Endothelial cell of umbilical vein (primary cell): ENCODE measurements around the gene TCERG1L. TPM values are rescaled to one million over a fixed set of nuclear protein-coding genes. Genes with fewer than 3 reads are reported as not detected.

ENCODE experiments used
- BruUV-seq: library from RNA; stranded (reverse); fragments of 400-500 nt; replicated peaks from 2 replicates; lab custom pipeline; 2021; lab: Mats Ljungman, UMichigan
- CTCF ChIA-PET: fragments of 300-600, 350-600 bp; sonication (Branson Sonifier 250); formaldehyde crosslinking; loops from one replicate; lab custom pipeline; 2021; ENCODE audit warnings: antibody characterized with exemption, inconsistent platforms; lab: Charles Lee
- POLR2A ChIA-PET: fragments of 300-600, 350-600 bp; sonication (Branson Sonifier 250); formaldehyde crosslinking; loops from one replicate; lab custom pipeline; 2021; ENCODE audit warnings: antibody characterized with exemption, inconsistent platforms; lab: Charles Lee
- DNase-seq: peaks from one replicate; pipeline ENCODE4 v3.0.0-alpha.2; 2011; ENCODE audit warnings: low read depth, low spot score
- FAIRE-seq: peaks from 2 replicates; lab custom pipeline; 2011; peaks lifted over from hg19 to GRCh38; lab: Jason Lieb, UNC
- H2AFZ ChIP-seq: 2 replicates; pipeline ENCODE4 v1.6.0; 2012; ENCODE audit warnings: low read depth, low read length, control low read depth, inconsistent platforms
- H3K27ac ChIP-seq: 2 replicates; pipeline ENCODE4 v1.5.1; 2011; ENCODE audit warnings: low read depth, mild to moderate bottlenecking, control low read depth, low read length, moderate library complexity; ENCODE audit not compliant: insufficient read depth
- H3K27me3 ChIP-seq, 2 experiments: 2 replicates each; pipeline versions ENCODE4 v1.6.0 to v1.6.1; 2011; ENCODE audit warnings: low read length in 2 of 2, mixed read lengths in 1 of 2; ENCODE audit not compliant: control insufficient read depth in 2 of 2, insufficient read depth in 2 of 2
- H3K36me3 ChIP-seq, 2 experiments: 2 replicates in 1 of 2; 3 replicates in 1 of 2; pipeline ENCODE4 v1.5.1; 2011; ENCODE audit warnings: low read length in 2 of 2, mild to moderate bottlenecking in 1 of 2, moderate library complexity in 1 of 2; ENCODE audit not compliant: control insufficient read depth in 2 of 2, insufficient read depth in 2 of 2; ENCODE audit errors: extremely low read depth in 1 of 2
- H3K4me1 ChIP-seq: 3 replicates; pipeline ENCODE4 v1.5.1; 2011; ENCODE audit warnings: mild to moderate bottlenecking, low read length; ENCODE audit not compliant: control insufficient read depth, insufficient read depth; ENCODE audit errors: extremely low read depth
- H3K4me2 ChIP-seq: 2 replicates; pipeline ENCODE4 v1.6.1; 2011; ENCODE audit warnings: low read length, control low read depth, mixed read lengths; ENCODE audit not compliant: insufficient read depth
- H3K4me3 ChIP-seq, 3 experiments: fragments of 200-600 bp in 1 of 3; sonication (generic), shearing (Covaris generic) in 1 of 3; replicated peaks in 1 of 3; 2 replicates each; pipeline ENCODE4 v1.5.1; 2011 to 2016; ENCODE audit warnings: control low read depth in 3 of 3, low read length in 3 of 3, mild to moderate bottlenecking in 2 of 3, inconsistent platforms in 1 of 3, low read depth in 1 of 3, moderate library complexity in 1 of 3; ENCODE audit not compliant: insufficient read depth in 1 of 3
- H3K79me2 ChIP-seq: 2 replicates; pipeline ENCODE4 v1.6.0; 2012; ENCODE audit warnings: low read length, inconsistent platforms; ENCODE audit not compliant: control insufficient read depth, insufficient read depth
- H3K9ac ChIP-seq: replicated peaks from 2 replicates; pipeline ENCODE3; 2011; ENCODE audit warnings: low read length, control low read depth; ENCODE audit not compliant: insufficient read depth; ENCODE audit errors: extremely low read depth
- H3K9me1 ChIP-seq: replicated peaks from 3 replicates; pipeline ENCODE4 v1.6.0; 2011; ENCODE audit warnings: mild to moderate bottlenecking, low read length; ENCODE audit not compliant: control insufficient read depth, insufficient read depth; ENCODE audit errors: extremely low read depth
- H3K9me3 ChIP-seq: replicated peaks from 2 replicates; pipeline ENCODE4 v1.5.1; 2012; ENCODE audit warnings: low read length, inconsistent platforms; ENCODE audit not compliant: control insufficient read depth, insufficient read depth
- H4K20me1 ChIP-seq: replicated peaks from 2 replicates; pipeline ENCODE3; 2011; ENCODE audit warnings: mild to moderate bottlenecking, low read length; ENCODE audit not compliant: control insufficient read depth, insufficient read depth; ENCODE audit errors: extremely low read depth
- EZH2 ChIP-seq: IDR thresholded peaks from 2 replicates; pipeline ENCODE4 v1.6.1; 2012; ENCODE audit warnings: borderline replicate concordance, low read depth, mild to moderate bottlenecking, moderate library complexity, low read length, inconsistent platforms; ENCODE audit not compliant: severe bottlenecking
- FOS ChIP-seq: IDR thresholded peaks from 2 replicates; pipeline ENCODE4 v1.6.1; 2011; ENCODE audit warnings: mild to moderate bottlenecking, low read length, moderate library complexity, borderline replicate concordance; ENCODE audit not compliant: insufficient read depth
- GATA2 ChIP-seq: IDR thresholded peaks from 2 replicates; pipeline ENCODE4 v1.7.0; 2011; ENCODE audit warnings: low read depth, mild to moderate bottlenecking, moderate library complexity, mixed read lengths, low read length; ENCODE audit not compliant: insufficient read length, insufficient read depth
- JUN ChIP-seq: IDR thresholded peaks from 2 replicates; pipeline ENCODE4 v1.6.1; 2011; ENCODE audit warnings: borderline replicate concordance, low read depth; ENCODE audit not compliant: insufficient read length, insufficient read depth
- MYC ChIP-seq: IDR thresholded peaks from one replicate; pipeline ENCODE4 v1.6.1; 2011; ENCODE audit warnings: mild to moderate bottlenecking, low read depth, low read length
- POLR2A ChIP-seq: IDR thresholded peaks from 2 replicates; pipeline ENCODE4 v1.6.1; 2012; ENCODE audit warnings: low read depth, mild to moderate bottlenecking, control low read depth, low read length
- POLR2AphosphoS5 ChIP-seq: IDR thresholded peaks from 2 replicates; pipeline ENCODE4 v1.6.1; 2012; ENCODE audit warnings: low read depth, mild to moderate bottlenecking, control low read depth, low read length, moderate library complexity; ENCODE audit not compliant: insufficient read depth
- dilution Hi-C: fragments of 300-500 bp; cut with MboI; formaldehyde crosslinking; loops from one replicate; pipeline ENCODE4 v1.15.0; 2019; ENCODE audit warnings: low sequenced_read_pairs; ENCODE audit not compliant: extremely low pct_ligation_motif_present
- intact Hi-C: fragments of 100-400 bp; cut with micrococcal nuclease; formaldehyde crosslinking; loops from one replicate; pipeline ENCODE4 v1.10.0; 2022
- polyA plus RNA-seq, 4 experiments: library from polyadenylated mRNA; depleted of rRNA in 3 of 4; stranded (reverse) in 3 of 4; unstranded in 1 of 4; fragments of >200 nt; gene quantifications; 2 replicates each; pipeline versions ENCODE4 v1.2.1 to v1.2.3, GENCODE V29; 2011 to 2012; ENCODE audit warnings: missing spikeins in 1 of 4
- total RNA-seq: library from RNA; stranded (reverse); gene quantifications from 2 replicates; pipeline ENCODE4 v1.2.3, GENCODE V29; 2021
- TF ChIP-seq, protein P1 (sequence below), 2 donors: IDR thresholded peaks; 1 replicate in 1 of 2; 2 replicates in 1 of 2; pipeline ENCODE4 v1.5.1; 2011; ENCODE audit warnings: low read length in 2 of 2, mild to moderate bottlenecking in 2 of 2, moderate library complexity in 2 of 2, control low read depth in 1 of 2, inconsistent platforms in 1 of 2, low read depth in 1 of 2; ENCODE audit not compliant: insufficient read depth in 1 of 2; ENCODE audit errors: extremely low read depth in 1 of 2
- TF ChIP-seq, protein P2 (sequence below): IDR thresholded peaks from 2 replicates; pipeline ENCODE4 v1.6.1; 2011; ENCODE audit not compliant: insufficient read depth, insufficient read length

Gene TCERG1L
- total and polyA plus RNA-seq, 2 donors (not counting 3 experiments of a cell fraction or from before 2014, with no cell fraction given), result not detected

DNA sequence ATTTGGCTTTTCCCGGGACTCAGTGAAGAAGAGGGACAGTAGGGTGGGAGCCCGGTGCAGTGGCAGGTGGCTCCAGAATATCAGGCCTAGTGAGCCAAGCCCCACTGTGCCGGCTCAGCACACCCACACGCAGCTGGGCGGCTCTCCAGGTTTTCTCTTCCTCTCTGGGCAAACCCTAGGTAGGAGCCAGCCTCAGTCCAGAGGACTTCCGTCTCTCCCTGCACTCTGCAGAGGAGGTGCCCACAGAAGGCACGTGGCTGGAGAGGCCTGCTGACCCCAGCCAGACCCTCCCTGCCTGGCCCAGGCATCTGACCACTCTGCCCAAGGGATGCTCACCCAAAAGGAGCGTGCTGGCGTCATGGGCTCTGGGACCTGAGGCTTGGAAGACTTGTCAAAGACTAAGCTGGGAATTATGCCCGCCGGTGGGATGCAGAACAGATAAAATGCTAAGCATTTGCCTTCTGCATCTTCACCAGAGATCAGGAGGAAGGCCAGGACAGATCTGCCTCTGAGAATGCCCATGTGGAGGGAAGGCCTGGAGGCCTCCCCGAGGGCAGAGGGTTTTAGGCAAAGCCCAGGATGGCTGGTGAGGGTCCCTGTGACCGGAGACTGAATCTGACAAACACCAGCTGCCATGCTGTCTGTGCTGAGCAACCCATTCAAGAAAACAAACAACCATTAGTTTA, 40.2 kb downstream of the TCERG1L start:
- H3K4me1 ChIP-seq, result no peaks in the 10 kb centered on the region
- no peak overlapping the region for H2AFZ ChIP-seq
- H3K9me1 ChIP-seq, result no peaks in the 10 kb centered on the region
- H3K9me3 ChIP-seq, result peaks cover 10% of the 10 kb centered on the region
- H3K36me3 ChIP-seq, result no peaks in the 10 kb centered on the region
- TF ChIP-seq, protein P1, sequence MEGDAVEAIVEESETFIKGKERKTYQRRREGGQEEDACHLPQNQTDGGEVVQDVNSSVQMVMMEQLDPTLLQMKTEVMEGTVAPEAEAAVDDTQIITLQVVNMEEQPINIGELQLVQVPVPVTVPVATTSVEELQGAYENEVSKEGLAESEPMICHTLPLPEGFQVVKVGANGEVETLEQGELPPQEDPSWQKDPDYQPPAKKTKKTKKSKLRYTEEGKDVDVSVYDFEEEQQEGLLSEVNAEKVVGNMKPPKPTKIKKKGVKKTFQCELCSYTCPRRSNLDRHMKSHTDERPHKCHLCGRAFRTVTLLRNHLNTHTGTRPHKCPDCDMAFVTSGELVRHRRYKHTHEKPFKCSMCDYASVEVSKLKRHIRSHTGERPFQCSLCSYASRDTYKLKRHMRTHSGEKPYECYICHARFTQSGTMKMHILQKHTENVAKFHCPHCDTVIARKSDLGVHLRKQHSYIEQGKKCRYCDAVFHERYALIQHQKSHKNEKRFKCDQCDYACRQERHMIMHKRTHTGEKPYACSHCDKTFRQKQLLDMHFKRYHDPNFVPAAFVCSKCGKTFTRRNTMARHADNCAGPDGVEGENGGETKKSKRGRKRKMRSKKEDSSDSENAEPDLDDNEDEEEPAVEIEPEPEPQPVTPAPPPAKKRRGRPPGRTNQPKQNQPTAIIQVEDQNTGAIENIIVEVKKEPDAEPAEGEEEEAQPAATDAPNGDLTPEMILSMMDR (IDR thresholded peaks at IDR 0.05; ENCODE audit: extremely low read depth in 1 of 2, insufficient read depth in 1 of 2, low read depth in 1 of 2, low read length in 2 of 2), result no peak
- no peak for TF ChIP-seq POLR2A
- TF ChIP-seq, protein P2, sequence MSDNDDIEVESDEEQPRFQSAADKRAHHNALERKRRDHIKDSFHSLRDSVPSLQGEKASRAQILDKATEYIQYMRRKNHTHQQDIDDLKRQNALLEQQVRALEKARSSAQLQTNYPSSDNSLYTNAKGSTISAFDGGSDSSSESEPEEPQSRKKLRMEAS, result no peak
- no peak for TF ChIP-seq GATA2
- no peak for TF ChIP-seq FOS
- no peak for TF ChIP-seq EZH2
- TF ChIP-seq POLR2AphosphoS5, result no peak
- no peak for TF ChIP-seq MYC
- no peak for TF ChIP-seq JUN
- no peak overlapping the region for H3K4me3 ChIP-seq
- dilution Hi-C loops, result no loop called here
- no peaks in the 10 kb centered on the region for H3K27me3 ChIP-seq
- H3K4me2 ChIP-seq, result no peak overlapping the region
- BruUV-seq, result no TSS peak
- no peaks in the 10 kb centered on the region for H3K79me2 ChIP-seq
- FAIRE-seq, result no peak
- ChIA-PET CTCF (no interaction called here), POLR2A (no interaction called here)
- DNase-seq, result no peak
- H4K20me1 ChIP-seq, result no peaks in the 10 kb centered on the region
- H3K27ac ChIP-seq, result no peak overlapping the region
- intact Hi-C loops, result no loop called here
- H3K9ac ChIP-seq, result no peak overlapping the region
